ENCODE results near the gene N4BP2. TPM values are rescaled to one million over a fixed set of nuclear protein-coding genes. Genes with fewer than 3 reads are reported as not detected.

The N4BP2 gene
- total RNA-seq, 1 experiment from 2014 or later = 8.5 TPM

DNA sequence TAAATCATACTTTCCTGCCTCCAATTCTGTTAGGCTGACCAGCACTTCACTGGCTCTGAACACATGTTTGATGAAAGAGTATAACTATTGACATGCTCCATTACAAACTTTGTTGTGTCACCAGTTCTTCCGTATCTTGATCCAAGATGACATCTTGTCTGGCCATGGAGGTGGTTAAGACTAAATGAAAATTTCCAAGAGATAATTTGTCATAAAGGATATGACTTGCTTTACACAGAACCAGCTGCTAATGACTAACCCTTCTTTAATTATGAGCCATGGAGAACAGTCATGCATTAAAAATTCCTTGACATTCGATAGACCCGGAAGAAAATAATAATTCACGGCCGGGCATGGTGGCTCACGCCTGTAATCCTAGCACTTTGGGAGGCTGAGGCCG lies 17.7 kb upstream of the N4BP2 start:
- Histone ChIP-seq H3K9me3 (ENCODE audit: control insufficient read depth, insufficient read depth, low read depth, low read length) (no peaks in the 10 kb centered on the region), H3K4me3 (ENCODE audit: low read depth in 2 of 2, low read length in 2 of 2) (no peak overlapping the region), H3K27me3 (ENCODE audit: control insufficient read depth, insufficient read depth, low read length) (no peaks in the 10 kb centered on the region), H3K27ac (ENCODE audit: low read length) (no peak overlapping the region), H3K36me3 (ENCODE audit: control insufficient read depth, insufficient read depth, low read length) (no peaks in the 10 kb centered on the region), H3K4me1 (ENCODE audit: control insufficient read depth, insufficient read depth, low read length) (no peaks in the 10 kb centered on the region)
- CTCF ChIA-PET = interaction anchor here (0.6 kb wide), 2 partner anchors 19 to 306 kb away, joined by 4 to 10 read pairs; no protein-coding TSS in a partner anchor
- in situ Hi-C loops (cut with HindIII; ENCODE audit: low pct_unique_long_range_greater_than_20kb, low sequenced_read_pairs) = no loop called here
- TF ChIP-seq POLR2AphosphoS5 (IDR thresholded peaks at IDR 0.05; ENCODE audit: low read depth, low read length) (no peak), SIN3A (IDR thresholded peaks at IDR 0.05; ENCODE audit: borderline replicate concordance, insufficient read depth, low read depth, low read length) (no peak)
- DNase-seq (ENCODE audit: low read depth, low spot score) = no peak
- no TSS peak for BruUV-seq (replicated peaks)
- POLR2A ChIA-PET = interaction anchor here (0.9 kb wide), 1 partner anchor 11 kb away, joined by 3 read pairs; no protein-coding TSS in a partner anchor
- intact Hi-C loops (cut with micrococcal nuclease; ENCODE audit: unreplicated experiment) = no loop called here
- ATAC-seq = peak; percentile 34; the same call in 1 of the 2 replicates

DNA sequence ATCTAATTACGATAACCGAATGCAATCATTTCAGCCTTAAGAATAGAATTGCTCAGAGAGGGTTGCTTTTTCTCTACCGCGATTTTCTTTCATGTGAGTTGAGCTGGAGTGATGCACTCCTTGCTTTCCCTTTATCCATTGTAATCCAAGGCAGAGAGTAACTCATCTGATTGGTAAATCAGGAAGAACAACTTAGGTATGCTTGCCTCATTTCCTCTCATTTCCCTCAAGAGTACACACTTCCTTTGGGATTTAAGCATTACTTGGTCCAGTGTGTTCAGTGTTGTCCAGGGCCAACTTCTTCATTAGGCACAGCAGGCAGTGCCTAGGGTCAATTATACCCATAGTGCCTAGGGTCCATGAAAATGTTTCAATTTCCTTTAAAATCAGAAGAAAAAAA lies 15.7 kb upstream of the N4BP2 start:
- Histone ChIP-seq H3K27ac (ENCODE audit: low read length) (no peak overlapping the region), H3K27me3 (ENCODE audit: control insufficient read depth, insufficient read depth, low read length) (no peaks in the 10 kb centered on the region), H3K4me3 (ENCODE audit: low read depth in 2 of 2, low read length in 2 of 2) (no peak overlapping the region), H3K4me1 (ENCODE audit: control insufficient read depth, insufficient read depth, low read length) (no peaks in the 10 kb centered on the region; the same call in 1 of the 2 replicates), H3K36me3 (ENCODE audit: control insufficient read depth, insufficient read depth, low read length) (no peaks in the 10 kb centered on the region), H3K9me3 (ENCODE audit: control insufficient read depth, insufficient read depth, low read depth, low read length) (no peaks in the 10 kb centered on the region)
- ChIA-PET CTCF (no interaction called here), POLR2A (no interaction called here)
- DNase-seq (ENCODE audit: low read depth, low spot score) (no peak), ATAC-seq (no peak)
- in situ Hi-C loops (cut with HindIII; ENCODE audit: low pct_unique_long_range_greater_than_20kb, low sequenced_read_pairs) = no loop called here
- intact Hi-C loops (cut with micrococcal nuclease; ENCODE audit: unreplicated experiment) = no loop called here
- no TSS peak for BruUV-seq (replicated peaks)
- TF ChIP-seq POLR2AphosphoS5 (IDR thresholded peaks at IDR 0.05; ENCODE audit: low read depth, low read length) (no peak), TCF7L2 (IDR thresholded peaks at IDR 0.05; ENCODE audit: low read depth, low read length) (no peak), SIN3A (IDR thresholded peaks at IDR 0.05; ENCODE audit: borderline replicate concordance, insufficient read depth, low read depth, low read length) (no peak)
- TF ChIP-seq, protein P1, sequence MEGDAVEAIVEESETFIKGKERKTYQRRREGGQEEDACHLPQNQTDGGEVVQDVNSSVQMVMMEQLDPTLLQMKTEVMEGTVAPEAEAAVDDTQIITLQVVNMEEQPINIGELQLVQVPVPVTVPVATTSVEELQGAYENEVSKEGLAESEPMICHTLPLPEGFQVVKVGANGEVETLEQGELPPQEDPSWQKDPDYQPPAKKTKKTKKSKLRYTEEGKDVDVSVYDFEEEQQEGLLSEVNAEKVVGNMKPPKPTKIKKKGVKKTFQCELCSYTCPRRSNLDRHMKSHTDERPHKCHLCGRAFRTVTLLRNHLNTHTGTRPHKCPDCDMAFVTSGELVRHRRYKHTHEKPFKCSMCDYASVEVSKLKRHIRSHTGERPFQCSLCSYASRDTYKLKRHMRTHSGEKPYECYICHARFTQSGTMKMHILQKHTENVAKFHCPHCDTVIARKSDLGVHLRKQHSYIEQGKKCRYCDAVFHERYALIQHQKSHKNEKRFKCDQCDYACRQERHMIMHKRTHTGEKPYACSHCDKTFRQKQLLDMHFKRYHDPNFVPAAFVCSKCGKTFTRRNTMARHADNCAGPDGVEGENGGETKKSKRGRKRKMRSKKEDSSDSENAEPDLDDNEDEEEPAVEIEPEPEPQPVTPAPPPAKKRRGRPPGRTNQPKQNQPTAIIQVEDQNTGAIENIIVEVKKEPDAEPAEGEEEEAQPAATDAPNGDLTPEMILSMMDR (IDR thresholded peaks at IDR 0.05) = no peak
- TF ChIP-seq, protein P2, sequence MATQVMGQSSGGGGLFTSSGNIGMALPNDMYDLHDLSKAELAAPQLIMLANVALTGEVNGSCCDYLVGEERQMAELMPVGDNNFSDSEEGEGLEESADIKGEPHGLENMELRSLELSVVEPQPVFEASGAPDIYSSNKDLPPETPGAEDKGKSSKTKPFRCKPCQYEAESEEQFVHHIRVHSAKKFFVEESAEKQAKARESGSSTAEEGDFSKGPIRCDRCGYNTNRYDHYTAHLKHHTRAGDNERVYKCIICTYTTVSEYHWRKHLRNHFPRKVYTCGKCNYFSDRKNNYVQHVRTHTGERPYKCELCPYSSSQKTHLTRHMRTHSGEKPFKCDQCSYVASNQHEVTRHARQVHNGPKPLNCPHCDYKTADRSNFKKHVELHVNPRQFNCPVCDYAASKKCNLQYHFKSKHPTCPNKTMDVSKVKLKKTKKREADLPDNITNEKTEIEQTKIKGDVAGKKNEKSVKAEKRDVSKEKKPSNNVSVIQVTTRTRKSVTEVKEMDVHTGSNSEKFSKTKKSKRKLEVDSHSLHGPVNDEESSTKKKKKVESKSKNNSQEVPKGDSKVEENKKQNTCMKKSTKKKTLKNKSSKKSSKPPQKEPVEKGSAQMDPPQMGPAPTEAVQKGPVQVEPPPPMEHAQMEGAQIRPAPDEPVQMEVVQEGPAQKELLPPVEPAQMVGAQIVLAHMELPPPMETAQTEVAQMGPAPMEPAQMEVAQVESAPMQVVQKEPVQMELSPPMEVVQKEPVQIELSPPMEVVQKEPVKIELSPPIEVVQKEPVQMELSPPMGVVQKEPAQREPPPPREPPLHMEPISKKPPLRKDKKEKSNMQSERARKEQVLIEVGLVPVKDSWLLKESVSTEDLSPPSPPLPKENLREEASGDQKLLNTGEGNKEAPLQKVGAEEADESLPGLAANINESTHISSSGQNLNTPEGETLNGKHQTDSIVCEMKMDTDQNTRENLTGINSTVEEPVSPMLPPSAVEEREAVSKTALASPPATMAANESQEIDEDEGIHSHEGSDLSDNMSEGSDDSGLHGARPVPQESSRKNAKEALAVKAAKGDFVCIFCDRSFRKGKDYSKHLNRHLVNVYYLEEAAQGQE (IDR thresholded peaks at IDR 0.05; ENCODE audit: insufficient read depth in 1 of 2, low read depth in 2 of 2, low read length in 1 of 2) = no peak

DNA sequence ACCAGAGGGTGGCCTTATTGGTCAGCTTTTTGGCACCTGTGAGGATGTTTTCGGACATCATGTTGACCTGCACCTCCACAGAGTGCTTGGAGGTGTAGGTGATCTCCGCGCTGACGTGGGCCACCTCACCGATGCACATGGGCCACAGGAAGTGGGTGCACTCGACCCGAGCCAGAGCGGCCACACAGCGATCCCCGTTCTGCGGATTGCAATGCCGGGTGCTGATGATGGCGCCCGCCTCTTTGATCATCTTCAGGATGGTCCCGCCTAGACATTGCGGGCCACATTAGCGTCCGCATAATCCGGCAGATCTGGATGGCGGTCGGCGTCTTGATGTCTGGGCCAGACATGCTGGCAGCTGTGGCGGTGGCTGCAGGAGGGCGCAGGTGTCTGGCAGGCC lies 12.9 kb upstream of the N4BP2 start:
- H3K36me3 ChIP-seq (ENCODE audit: control insufficient read depth, insufficient read depth, low read length) = no peaks in the 10 kb centered on the region
- H3K27me3 ChIP-seq (ENCODE audit: control insufficient read depth, insufficient read depth, low read length) = no peaks in the 10 kb centered on the region
- BruUV-seq (replicated peaks) = no TSS peak
- ATAC-seq (no peak), DNase-seq (ENCODE audit: low read depth, low spot score) (no peak)
- in situ Hi-C loops (cut with HindIII; ENCODE audit: low pct_unique_long_range_greater_than_20kb, low sequenced_read_pairs) = no loop called here
- H3K4me3 ChIP-seq (ENCODE audit: low read depth in 2 of 2, low read length in 2 of 2) = no peak overlapping the region
- CTCF ChIA-PET = no interaction called here
- POLR2A ChIA-PET = no interaction called here
- TF ChIP-seq, protein P1 (IDR thresholded peaks at IDR 0.05) = no peak
- H3K27ac ChIP-seq (ENCODE audit: low read length) = no peak overlapping the region
- H3K4me1 ChIP-seq (ENCODE audit: control insufficient read depth, insufficient read depth, low read length) = peaks cover 8% of the 10 kb centered on the region
- intact Hi-C loops (cut with micrococcal nuclease; ENCODE audit: unreplicated experiment) = no loop called here
- H3K9me3 ChIP-seq (ENCODE audit: control insufficient read depth, insufficient read depth, low read depth, low read length) = no peaks in the 10 kb centered on the region
